Raji (cell line): ENCODE data around the gene ZNF365.

Experiments used
- POLR2A ChIP-seq: IDR thresholded peaks from 2 replicates; pipeline ENCODE4 v1.6.1; 2011; ENCODE audit warnings: low read depth, low read length, control low read depth; ENCODE audit not compliant: insufficient read depth

ZNF365 gene

DNA sequence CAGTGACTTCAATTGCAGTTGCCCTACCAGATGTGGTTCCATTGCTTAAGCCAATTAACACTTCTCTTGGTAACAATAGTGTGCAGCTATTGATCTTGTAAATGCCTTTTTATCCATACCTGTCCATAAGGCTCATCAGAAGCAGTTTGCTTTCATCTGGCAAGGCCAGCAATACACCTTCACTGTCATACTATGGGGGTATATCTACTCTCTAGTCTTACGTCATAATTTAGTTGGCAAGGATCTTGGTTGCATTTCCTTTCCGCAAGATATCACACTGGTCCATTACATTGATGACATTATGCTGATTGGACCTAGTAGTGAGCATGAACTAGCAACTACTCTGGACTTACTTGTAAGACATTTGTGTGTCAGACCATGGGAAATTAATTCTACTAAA lies 17.7 kb upstream of the ZNF365 start:
- TF ChIP-seq POLR2A = no peak

- no peak for TF ChIP-seq POLR2A
Observed at GRCh38 chr10:62373639-62373994, 552 bp upstream of the ZNF365 start.

DNA sequence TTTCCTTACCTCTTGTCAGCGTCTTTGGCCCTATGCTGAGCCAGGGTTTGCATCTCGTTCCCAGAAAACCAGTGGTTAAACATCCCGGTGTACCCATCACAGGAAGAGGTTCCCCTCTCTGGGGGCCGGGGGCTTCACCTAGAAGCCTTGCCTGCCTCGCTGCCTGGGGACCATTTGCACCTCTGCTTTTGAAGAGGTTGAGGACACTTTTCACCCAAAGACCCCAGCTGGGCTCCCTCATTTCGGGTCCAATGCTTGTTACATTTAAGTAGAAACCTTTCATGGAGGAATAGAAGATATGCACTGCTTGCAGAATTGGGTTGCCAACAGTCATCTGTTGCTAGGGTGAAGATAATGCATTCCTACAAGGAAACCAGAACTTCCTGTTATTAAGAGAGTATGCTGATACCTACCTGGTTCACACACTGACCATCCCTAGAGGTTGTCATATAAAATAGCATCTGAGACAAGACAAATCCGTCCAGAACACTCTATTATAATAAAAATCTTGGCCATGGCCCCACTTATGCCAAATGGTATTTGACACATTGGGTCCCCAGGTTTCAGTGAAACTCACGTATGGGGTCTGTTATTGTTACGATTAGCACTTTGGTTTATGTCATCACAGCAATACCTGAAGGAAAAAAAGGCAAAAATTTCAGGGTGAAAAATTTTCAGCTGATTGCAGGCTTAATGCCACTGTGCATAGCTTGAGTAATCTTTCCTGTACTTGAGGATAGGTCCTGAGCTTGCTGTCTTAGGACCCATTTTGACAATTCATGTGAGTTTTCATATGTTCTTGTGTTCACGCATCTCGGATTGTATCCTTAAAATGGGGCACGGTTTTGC lies 917 bp downstream of the ZNF365 start:
- TF ChIP-seq POLR2A = no peak

DNA sequence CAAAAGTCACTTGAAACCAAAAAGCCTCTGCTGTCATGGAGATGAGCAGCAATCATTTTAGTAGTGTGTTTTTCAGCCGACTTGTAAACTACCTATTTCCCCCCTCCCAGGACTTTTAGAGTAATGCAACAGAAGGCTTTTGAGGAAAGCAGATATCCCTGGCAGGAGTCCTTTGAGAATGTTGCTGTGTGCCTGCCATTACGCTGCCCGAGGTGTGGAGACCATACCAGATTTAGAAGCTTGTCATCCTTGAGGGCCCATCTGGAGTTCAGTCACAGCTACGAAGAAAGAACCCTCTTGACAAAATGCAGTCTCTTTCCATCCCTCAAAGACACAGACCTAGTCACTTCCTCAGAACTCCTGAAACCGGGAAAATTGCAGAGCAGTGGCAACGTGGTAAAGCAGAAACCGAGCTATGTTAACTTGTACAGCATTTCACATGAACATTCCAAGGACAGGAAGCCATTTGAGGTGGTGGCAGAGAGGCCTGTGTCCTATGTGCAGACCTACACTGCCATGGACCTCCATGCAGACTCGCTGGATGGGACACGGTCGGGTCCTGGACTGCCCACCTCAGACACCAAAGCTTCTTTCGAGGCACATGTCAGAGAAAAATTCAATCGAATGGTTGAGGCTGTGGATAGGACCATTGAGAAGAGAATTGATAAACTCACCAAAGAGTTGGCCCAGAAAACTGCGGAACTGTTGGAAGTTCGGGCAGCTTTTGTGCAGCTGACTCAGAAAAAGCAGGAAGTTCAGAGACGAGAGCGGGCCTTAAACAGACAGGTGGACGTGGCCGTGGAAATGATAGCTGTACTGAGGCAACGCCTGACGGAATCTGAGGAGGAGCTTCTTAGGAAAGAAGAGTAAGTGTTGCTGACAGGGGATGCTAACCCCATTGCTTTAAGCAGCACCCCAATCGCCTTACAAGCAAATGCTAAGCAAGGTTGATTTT lies 2.2 kb downstream of the ZNF365 start:
- TF ChIP-seq POLR2A = no peak

- no peak for TF ChIP-seq POLR2A
Observed at GRCh38 chr10:62377026-62377415, 2.9 kb downstream of the ZNF365 start.

DNA sequence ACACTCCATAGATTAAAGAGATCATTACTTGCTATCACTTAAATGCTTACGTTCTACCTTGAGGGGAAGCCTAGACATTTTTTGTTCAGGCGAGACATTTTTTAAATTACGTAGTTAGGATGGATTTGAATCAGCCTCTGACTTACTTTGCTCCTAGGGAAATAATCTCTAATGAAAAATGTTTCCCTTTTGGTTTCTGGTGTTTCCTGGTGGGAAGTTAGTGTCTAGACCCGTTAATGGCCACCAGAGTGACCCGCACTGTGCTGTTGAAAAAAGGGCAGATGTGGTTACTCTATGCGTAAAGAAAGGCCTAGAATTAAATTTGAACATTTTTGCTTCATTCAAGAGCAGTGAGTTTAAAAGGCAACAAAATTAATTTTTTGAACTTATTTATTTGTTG lies 3.8 kb downstream of the ZNF365 start:
- TF ChIP-seq POLR2A = no peak

DNA sequence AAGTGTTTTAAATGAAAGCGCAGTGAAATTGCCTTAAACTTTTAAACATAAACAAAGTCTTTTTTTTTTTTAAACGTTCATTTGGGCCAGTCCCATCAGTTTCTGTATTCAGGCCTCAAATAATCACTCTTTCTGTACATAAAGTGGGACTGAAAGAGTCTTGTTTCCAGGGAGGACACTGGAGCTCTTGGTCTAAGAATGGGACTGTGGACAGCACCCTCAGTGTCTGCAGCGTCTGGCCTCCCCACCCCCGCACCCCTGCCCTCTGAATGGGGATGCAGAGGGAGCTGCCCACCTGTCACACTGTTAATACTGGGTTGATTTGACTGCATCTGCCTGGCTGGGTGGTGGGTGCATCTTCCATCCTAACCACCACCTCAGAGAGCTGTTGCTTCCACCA lies 5.2 kb downstream of the ZNF365 start:
- no peak for TF ChIP-seq POLR2A

GRCh38 chr10:62380016-62380415 lies 5.8 kb downstream of the ZNF365 start:
- no peak for TF ChIP-seq POLR2A

DNA sequence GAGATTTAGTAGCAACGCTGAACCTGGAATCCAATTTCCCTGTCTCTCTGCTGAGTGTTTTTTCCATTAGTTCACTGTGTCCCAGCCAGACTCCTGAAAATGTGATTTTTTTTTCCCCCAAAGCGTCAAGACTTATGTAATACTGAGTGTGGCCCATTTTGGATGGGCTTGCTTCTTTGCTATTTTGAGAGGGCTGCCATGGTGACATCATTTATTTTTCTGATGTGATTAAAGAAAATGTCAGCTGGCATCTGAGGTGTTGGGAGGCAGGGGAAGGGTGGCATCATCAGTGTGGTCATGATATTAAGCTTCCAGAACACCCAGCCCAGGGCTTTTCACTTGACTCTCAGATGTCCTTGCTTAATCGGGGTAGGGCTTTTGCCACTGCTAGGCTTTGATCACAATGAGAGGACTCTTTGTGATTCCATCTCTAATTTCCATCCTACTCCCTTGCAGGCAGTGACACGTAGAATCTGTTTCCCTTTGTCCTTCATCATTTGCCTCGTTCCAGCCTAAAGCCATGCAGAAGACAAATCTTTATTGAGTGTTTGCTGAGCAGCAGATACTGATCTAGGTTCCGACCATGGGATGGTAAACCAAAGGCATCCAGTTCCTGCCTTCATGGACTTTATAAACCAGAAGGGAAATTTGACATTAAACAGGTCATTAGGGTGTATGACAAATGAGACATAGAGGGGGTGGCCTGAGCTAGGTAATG lies 7.4 kb downstream of the ZNF365 start:
- no peak for TF ChIP-seq POLR2A

DNA sequence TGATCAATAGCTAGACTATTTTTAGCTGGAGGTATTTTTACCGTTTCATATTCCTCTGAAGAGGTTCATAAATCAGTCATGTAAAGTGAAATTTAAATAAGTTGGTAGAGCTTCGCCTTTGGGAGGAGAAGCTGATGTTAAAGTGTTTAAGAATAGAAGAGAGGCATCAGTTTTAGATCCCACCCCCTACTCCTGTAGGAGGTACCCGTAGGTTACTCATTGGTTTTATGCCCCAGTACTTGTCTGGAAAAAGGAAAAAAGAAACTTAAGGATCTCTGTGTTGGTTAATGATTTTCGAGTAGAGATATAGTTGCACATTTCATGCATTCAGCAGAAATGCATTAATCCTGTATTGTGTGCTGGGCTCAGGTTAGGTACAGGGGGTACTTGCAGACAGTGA lies 8.7 kb downstream of the ZNF365 start:
- TF ChIP-seq POLR2A = no peak

- TF ChIP-seq POLR2A = no peak
Observed at GRCh38 chr10:62384057-62384446, 9.9 kb downstream of the ZNF365 start.

- TF ChIP-seq POLR2A = no peak
Observed at GRCh38 chr10:62384447-62385081, 10.4 kb downstream of the ZNF365 start.

DNA sequence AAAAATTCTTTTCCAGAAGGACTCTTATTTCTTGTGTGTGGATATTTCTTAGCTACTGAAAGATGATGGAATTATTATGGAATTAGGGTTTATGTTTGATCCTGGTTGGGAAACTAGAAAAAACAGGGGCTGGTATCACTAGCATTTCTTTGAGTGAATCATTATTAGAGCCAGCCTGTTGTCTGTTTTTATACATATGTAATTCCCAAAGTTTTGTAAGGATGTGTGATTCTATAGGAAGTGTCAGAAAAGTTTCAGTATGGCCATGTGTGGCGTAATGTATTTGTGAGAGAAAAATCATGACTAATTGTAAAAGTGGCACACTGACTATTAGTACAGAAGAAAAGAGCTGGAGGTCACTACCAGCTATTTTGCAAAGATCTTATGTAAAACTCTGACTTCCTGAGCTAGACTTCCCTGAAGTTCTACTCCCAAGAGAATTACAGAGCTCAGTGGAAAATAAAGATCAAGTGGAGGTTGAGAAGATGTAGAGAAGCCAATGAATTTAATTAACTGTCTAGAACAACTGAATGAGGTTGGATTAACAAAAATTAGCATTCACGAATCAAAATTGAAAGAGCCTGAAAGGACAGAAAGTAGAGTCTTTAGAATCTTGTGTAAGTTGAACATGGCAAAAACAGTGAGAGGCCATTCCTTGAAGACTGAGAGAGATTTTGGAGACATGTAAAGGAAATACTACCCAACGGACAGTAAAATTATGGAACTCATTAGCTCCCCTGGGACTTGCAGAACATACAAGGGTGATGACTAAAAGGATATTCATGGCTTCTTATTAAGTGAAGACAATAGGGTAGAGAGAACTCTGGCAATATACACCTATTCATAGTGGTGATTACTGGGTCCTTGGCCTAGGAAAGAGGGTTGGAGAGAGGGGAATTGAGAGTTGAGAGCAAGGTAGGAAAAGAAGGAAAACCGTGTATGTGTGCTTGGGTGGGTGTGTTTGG lies 12.5 kb downstream of the ZNF365 start:
- no peak for TF ChIP-seq POLR2A

GRCh38 chr10:62388328-62388727 lies 14.2 kb downstream of the ZNF365 start:
- TF ChIP-seq POLR2A = no peak
